Aorta (tissue), 5 donors: ENCODE results near the gene CORO2A. TPM values are rescaled to one million over a fixed set of nuclear protein-coding genes. Genes with fewer than 3 reads are reported as not detected.
"Not testable (repeated sequence)": the region's sequence is repeated elsewhere in the genome, so short reads cannot be mapped to it uniquely, and the experiment has no call there.

Source experiments
- ATAC-seq: fragments of 200-7000 bp; cut with Tn5 transposase; one replicate; pipeline ENCODE4 v1.9.1; 2022; ENCODE audit warnings: moderate library complexity; ENCODE audit not compliant: low FRiP score
- DNase-seq, 2 donors: peaks; one replicate each; pipeline ENCODE4 v3.0.0-alpha.2; 2020
- H3K27ac ChIP-seq, 2 donors: one replicate each; pipeline ENCODE4 v1.5.1; 2013; ENCODE audit warnings: low read length in 2 of 2, mild to moderate bottlenecking in 2 of 2, moderate library complexity in 2 of 2, control low read depth in 1 of 2, inconsistent platforms in 1 of 2, low read depth in 1 of 2
- H3K27me3 ChIP-seq, 2 donors: one replicate each; pipeline ENCODE4 v1.6.1; 2013; ENCODE audit warnings: control low read depth in 1 of 2, low read length in 1 of 2, mild to moderate bottlenecking in 1 of 2, moderate library complexity in 1 of 2; ENCODE audit not compliant: insufficient read depth in 2 of 2, control insufficient read depth in 1 of 2
- H3K36me3 ChIP-seq, 2 donors: one replicate each; pipeline ENCODE4 v1.6.1; 2013; ENCODE audit warnings: control low read depth in 1 of 2, low read length in 1 of 2, mild to moderate bottlenecking in 1 of 2; ENCODE audit not compliant: insufficient read depth in 2 of 2, control insufficient read depth in 1 of 2
- H3K4me1 ChIP-seq, 2 donors: one replicate each; pipeline ENCODE4 v1.6.1; 2013; ENCODE audit warnings: low read length in 2 of 2, control low read depth in 1 of 2, mild to moderate bottlenecking in 1 of 2, moderate library complexity in 1 of 2; ENCODE audit not compliant: insufficient read depth in 2 of 2, control insufficient read depth in 1 of 2
- H3K4me3 ChIP-seq, 2 donors: one replicate each; pipeline ENCODE4 v1.5.1; 2013; ENCODE audit warnings: low read length in 2 of 2, control low read depth in 1 of 2, mild to moderate bottlenecking in 1 of 2
- H3K9me3 ChIP-seq: one replicate; pipeline ENCODE4 v1.6.1; 2013; ENCODE audit warnings: mild to moderate bottlenecking, low read length; ENCODE audit not compliant: control insufficient read depth
- WGBS, 2 donors: extraction: QIAGEN DNeasy Blood & Tissue Kit; methylation state at CpG; one replicate each; pipeline ENCODE4 v1.1.7; 2013; 5-methylcytosine and 5-hydroxymethylcytosine counted together
- intact Hi-C, 2 donors: fragments of 100-400 bp; cut with DNase I; formaldehyde crosslinking; loops; one replicate each; pipeline versions ENCODE4 v1.14.2 to v1.15.0; 2022
- polyA plus RNA-seq, 2 donors: library from polyadenylated mRNA; stranded (reverse); fragments of 200-250 nt; gene quantifications; one replicate each; pipeline ENCODE4 v1.2.3, GENCODE V29; 2013
- total RNA-seq, 2 donors: library from RNA; stranded (reverse); fragmentation: NEBNext Ultra II Directional; extraction: Animal tissue kit (Norgen Biotek cat#: 25700); gene quantifications; one replicate each; pipeline ENCODE4 v1.2.1, GENCODE V29; 2021
- donor health status: healthy with polysubstance abuse.
- donor health status: Bipolar disorder and iron deficiency.
- donor health status: DM: no; HTN: no; CAD: no.
- donor health status: DM: no; HTN: no; CAD: no.
- donor health status: DM: yes; HTN: yes; CAD: no.

The CORO2A gene
- total and polyA plus RNA-seq, 4 donors, result 0.31 to 8.3 (median 2.6) TPM

DNA sequence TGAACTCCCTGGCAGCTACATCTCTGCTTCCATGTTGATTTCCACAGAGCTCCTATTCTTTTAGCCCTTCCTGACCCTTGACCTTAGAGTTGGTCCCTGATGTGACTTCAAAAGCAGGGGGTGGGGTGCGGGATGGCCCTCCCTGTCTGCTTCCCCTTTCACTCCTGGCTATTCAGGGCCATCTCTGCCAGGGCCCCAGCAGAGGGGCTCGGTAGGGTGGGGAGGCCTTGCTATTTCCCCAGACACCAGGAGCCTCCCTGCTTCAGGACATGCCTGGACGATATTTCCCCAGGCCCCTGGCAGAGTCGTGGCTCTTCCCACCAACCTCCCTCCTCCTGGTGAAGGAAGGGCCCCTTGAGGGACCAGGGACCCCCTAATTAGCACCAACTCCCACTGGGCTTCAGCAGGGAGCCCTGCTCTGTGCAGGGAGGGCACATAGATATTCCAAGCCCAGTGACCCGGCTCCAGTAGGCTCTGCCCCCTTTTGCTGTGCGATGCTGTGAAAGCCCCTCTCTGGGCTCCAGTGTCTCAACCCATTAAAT, 17.3 kb downstream of the CORO2A start:
- WGBS, 2 donors, result 41 to 56% methylated on average over 6 of the region's 6 CpGs
- Histone ChIP-seq H3K9me3 (no peaks in the 10 kb centered on the region), H3K36me3 (no peaks in the 10 kb centered on the region), H3K4me3 (no peak overlapping the region), H3K4me1 (no peaks in the 10 kb centered on the region), H3K27me3 (no peaks in the 10 kb centered on the region), H3K27ac (no peak overlapping the region)
- intact Hi-C loops, result no loop called here
- DNase-seq (no peak), ATAC-seq (no peak)

GRCh38 chr9:98174502-98174918, 17.9 kb downstream of the CORO2A start:
- H3K4me3 ChIP-seq, H3K9me3 ChIP-seq, DNase-seq, intact Hi-C loops, ATAC-seq, H3K36me3 ChIP-seq, H3K27me3 ChIP-seq, H3K4me1 ChIP-seq, H3K27ac ChIP-seq: not testable (repeated sequence)
- 88 to 89% methylated on average over 5 of the region's 5 CpGs for WGBS, 2 donors

DNA sequence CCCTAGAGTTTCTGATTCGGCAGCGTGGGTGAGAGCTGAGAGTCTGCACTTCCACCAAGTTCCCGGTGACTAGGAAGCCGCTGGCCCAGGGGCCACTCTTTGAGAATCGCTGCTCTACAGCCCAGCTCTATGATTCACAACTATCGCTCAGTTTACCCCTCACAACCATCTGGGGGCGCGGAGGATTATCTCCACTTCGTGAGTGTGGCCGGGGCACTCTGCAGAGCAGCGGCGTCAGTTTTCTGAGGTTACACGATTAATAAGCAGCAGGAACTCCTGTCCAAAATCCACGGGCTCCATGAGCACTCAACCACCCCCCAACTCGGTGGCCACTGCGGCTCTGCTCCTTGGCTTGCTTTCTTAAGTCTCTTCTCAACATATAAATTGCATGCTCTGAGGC, 19.3 kb downstream of the CORO2A start:
- 76 to 80% methylated on average over 16 of the region's 16 CpGs for WGBS, 2 donors

GRCh38 chr9:98172604-98173003, 19.8 kb downstream of the CORO2A start:
- Histone ChIP-seq H3K4me1 (no peaks in the 10 kb centered on the region), H3K36me3 (no peaks in the 10 kb centered on the region), H3K4me3 (no peak overlapping the region), H3K9me3 (no peaks in the 10 kb centered on the region), H3K27me3 (no peaks in the 10 kb centered on the region), H3K27ac (no peak overlapping the region)
- no peak for DNase-seq
- intact Hi-C loops, result no loop called here
- no peak for ATAC-seq
- WGBS, 2 donors, result 77% methylated on average over 3 of the region's 3 CpGs

More for the DNA sequence above, 19.3 kb downstream of the CORO2A start:
- DNase-seq (no peak), ATAC-seq (no peak)
- intact Hi-C loops, result no loop called here
- Histone ChIP-seq H3K27me3 (no peaks in the 10 kb centered on the region), H3K9me3 (no peaks in the 10 kb centered on the region), H3K36me3 (no peaks in the 10 kb centered on the region), H3K27ac (no peak overlapping the region), H3K4me3 (no peak overlapping the region), H3K4me1 (no peaks in the 10 kb centered on the region)

DNA sequence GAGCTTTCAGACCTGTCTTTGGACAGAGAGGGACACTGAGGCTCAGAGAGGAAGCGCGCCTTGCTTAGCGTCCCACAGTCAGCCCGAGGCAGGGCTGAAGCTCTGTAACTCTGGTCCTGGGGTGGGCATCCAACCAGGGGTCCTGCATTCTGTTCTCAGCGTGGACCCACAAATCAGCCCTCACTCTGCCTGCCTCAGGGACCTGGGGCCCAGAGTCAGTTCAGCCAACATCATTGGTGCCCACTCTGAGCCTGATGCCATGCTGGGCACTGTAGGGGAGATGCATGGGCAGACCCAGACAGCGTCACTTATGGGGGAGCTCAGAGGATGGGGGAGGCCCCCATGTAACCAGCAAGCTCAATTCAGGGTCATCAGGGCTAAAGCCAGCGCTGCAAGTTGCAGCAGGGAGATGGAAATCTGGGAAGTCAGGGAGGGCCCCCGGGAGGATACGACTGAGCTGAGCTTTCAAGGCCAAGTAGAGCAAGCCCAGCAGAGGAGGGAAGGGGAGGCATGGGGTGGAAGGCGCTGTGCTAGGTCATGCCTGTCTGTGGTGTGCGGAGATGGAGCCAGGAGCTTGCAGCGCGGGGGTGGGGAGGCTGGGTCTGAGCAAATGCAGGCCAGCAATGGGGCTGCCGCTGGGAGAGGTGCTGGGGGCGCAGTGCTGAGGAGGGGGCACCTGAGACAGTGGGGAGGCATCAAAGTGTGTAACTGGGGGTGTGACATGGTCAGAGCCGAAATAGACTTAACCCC, 21.1 kb downstream of the CORO2A start:
- no peaks in the 10 kb centered on the region for H3K9me3 ChIP-seq
- ATAC-seq (no peak), DNase-seq (no peak)
- WGBS, 2 donors, result 61 to 63% methylated on average over 15 to 16 of the region's 16 CpGs
- intact Hi-C loops, result no loop called here
- H3K4me1 ChIP-seq, result no peaks in the 10 kb centered on the region
- H3K27me3 ChIP-seq, result no peaks in the 10 kb centered on the region
- no peak overlapping the region for H3K4me3 ChIP-seq
- H3K27ac ChIP-seq, result no peak overlapping the region
- no peaks in the 10 kb centered on the region for H3K36me3 ChIP-seq

- H3K27me3 ChIP-seq, result no peaks in the 10 kb centered on the region
- H3K36me3 ChIP-seq, result no peaks in the 10 kb centered on the region
- ATAC-seq, result peak; percentile 56
- no peak for DNase-seq
- H3K4me3 ChIP-seq, result no peak overlapping the region
- no peaks in the 10 kb centered on the region for H3K9me3 ChIP-seq
- intact Hi-C loops, result no loop called here
- WGBS, 2 donors, result 54 to 57% methylated on average over 14 to 15 of the region's 15 CpGs
- H3K27ac ChIP-seq, result no peak overlapping the region
- H3K4me1 ChIP-seq, result no peaks in the 10 kb centered on the region
Observed at GRCh38 chr9:98168941-98169488, 23.4 kb downstream of the CORO2A start.

DNA sequence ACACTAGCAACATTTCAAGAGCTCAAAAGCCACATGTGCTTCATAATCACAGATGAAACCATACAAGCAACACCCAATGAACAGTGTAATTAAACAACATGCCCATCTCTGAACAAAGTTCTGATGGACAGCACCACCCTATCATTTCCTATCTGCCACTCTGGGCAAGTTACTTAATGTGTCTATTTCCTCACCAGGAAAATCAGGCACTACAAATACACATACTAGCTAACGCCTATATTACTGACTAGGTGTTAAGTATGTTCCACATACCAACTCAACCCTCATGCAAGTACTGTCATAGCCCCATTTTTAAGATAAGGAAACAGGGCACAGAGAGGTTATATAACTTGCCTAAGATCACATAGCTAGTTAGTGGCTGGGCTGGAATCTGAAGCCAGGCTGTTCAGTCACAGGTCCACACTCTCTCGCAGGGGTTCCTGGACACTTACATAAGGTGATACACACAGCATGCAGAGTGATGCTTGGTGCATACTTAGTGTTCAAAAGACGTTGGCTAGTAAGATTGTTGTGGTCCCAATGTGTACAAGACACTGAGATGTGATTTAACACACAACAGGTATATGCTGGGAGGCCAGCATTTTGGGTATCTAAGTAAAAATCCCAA, 24.2 kb downstream of the CORO2A start:
- no peak for DNase-seq

DNA sequence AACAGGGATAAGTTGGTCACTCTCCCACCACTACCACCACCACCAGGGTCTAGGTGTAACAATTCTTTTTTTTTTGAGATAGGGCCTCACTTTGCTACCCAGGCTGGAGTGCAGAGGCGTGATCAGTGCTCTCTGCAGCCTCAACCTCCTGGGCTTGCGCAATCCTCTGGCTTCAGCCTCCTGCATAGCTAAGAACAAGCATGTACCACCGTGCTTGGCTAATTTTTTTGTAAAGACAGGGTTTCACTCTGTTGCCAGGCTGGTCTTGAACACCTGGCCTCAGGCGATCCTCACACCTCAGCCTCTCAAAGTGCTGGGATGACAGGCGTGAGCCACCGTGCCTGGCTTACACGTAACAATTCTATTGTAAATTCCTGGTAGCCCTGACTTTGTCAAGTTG, 27.5 kb downstream of the CORO2A start:
- no peaks in the 10 kb centered on the region for H3K9me3 ChIP-seq
- H3K27ac ChIP-seq, result no peak overlapping the region
- no peaks in the 10 kb centered on the region for H3K4me1 ChIP-seq
- no peaks in the 10 kb centered on the region for H3K36me3 ChIP-seq
- intact Hi-C loops, result no loop called here
- H3K27me3 ChIP-seq, result no peaks in the 10 kb centered on the region
- 82 to 85% methylated on average over 7 of the region's 7 CpGs for WGBS, 2 donors
- ATAC-seq, result no peak
- DNase-seq, result no peak
- H3K4me3 ChIP-seq, result no peak overlapping the region

More for the DNA sequence above, 24.2 kb downstream of the CORO2A start:
- no peaks in the 10 kb centered on the region for H3K27me3 ChIP-seq
- ATAC-seq, result no peak
- intact Hi-C loops, result no loop called here
- no peak overlapping the region for H3K4me3 ChIP-seq
- no peaks in the 10 kb centered on the region for H3K36me3 ChIP-seq
- H3K9me3 ChIP-seq, result no peaks in the 10 kb centered on the region
- no peak overlapping the region for H3K27ac ChIP-seq
- 79 to 84% methylated on average over 3 of the region's 3 CpGs for WGBS, 2 donors
- no peaks in the 10 kb centered on the region for H3K4me1 ChIP-seq
